Measurements from ENCODE around the gene CHCHD3. TPM values are rescaled to one million over a fixed set of nuclear protein-coding genes. Genes with fewer than 3 reads are reported as not detected.

CHCHD3 gene
- total RNA-seq, 1 donor from 2014 or later = 61.5 TPM

- no peaks in the 10 kb centered on the region for H3K27me3 Mint-ChIP-seq (ENCODE audit: unreplicated experiment)
- TF ChIP-seq, protein P1, sequence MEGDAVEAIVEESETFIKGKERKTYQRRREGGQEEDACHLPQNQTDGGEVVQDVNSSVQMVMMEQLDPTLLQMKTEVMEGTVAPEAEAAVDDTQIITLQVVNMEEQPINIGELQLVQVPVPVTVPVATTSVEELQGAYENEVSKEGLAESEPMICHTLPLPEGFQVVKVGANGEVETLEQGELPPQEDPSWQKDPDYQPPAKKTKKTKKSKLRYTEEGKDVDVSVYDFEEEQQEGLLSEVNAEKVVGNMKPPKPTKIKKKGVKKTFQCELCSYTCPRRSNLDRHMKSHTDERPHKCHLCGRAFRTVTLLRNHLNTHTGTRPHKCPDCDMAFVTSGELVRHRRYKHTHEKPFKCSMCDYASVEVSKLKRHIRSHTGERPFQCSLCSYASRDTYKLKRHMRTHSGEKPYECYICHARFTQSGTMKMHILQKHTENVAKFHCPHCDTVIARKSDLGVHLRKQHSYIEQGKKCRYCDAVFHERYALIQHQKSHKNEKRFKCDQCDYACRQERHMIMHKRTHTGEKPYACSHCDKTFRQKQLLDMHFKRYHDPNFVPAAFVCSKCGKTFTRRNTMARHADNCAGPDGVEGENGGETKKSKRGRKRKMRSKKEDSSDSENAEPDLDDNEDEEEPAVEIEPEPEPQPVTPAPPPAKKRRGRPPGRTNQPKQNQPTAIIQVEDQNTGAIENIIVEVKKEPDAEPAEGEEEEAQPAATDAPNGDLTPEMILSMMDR (IDR thresholded peaks at IDR 0.05; ENCODE audit: partially characterized antibody, unreplicated experiment) = no peak
- DNase-seq = no peak
These were observed 255.7 kb downstream of the CHCHD3 start for GRCh38 chr7:132825932-132826835.

DNA sequence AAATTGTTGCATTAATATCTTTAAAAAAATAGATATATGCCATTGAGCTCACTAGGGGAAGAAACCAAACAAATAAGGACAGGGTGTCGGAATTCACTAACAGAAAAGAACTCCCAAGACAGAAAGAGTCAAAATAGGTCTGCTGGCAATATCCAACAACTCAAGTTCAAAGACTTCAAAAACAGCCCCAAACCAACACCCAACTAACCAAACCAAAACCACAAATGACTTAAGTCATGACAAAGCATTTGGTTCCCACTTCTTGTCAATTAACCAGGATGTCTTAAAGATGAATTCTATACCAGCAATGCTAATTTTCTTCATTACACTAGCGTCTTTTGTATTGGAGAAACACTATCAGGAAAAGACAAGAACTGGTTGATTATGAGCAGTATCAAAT is 256.7 kb downstream of the CHCHD3 start:
- Mint-ChIP-seq H3K9me3 (ENCODE audit: unreplicated experiment) (no peaks in the 10 kb centered on the region), H3K27me3 (ENCODE audit: unreplicated experiment) (no peaks in the 10 kb centered on the region), H3K27ac (ENCODE audit: unreplicated experiment) (no peak overlapping the region), H3K36me3 (ENCODE audit: unreplicated experiment) (no peaks in the 10 kb centered on the region), H3K4me3 (ENCODE audit: unreplicated experiment) (no peak overlapping the region), H3K4me1 (ENCODE audit: low read depth, unreplicated experiment) (no peaks in the 10 kb centered on the region)
- TF ChIP-seq, protein P1 (IDR thresholded peaks at IDR 0.05; ENCODE audit: partially characterized antibody, unreplicated experiment) = no peak
- DNase-seq = no peak

More at GRCh38 chr7:132825932-132826835, 255.7 kb downstream of the CHCHD3 start:
- no peaks in the 10 kb centered on the region for H3K36me3 Mint-ChIP-seq (ENCODE audit: unreplicated experiment)
- no peak overlapping the region for H3K4me3 Mint-ChIP-seq (ENCODE audit: unreplicated experiment)
- no peak overlapping the region for H3K27ac Mint-ChIP-seq (ENCODE audit: unreplicated experiment)
- no peaks in the 10 kb centered on the region for H3K4me1 Mint-ChIP-seq (ENCODE audit: low read depth, unreplicated experiment)
- H3K9me3 Mint-ChIP-seq (ENCODE audit: unreplicated experiment) = no peaks in the 10 kb centered on the region

DNA sequence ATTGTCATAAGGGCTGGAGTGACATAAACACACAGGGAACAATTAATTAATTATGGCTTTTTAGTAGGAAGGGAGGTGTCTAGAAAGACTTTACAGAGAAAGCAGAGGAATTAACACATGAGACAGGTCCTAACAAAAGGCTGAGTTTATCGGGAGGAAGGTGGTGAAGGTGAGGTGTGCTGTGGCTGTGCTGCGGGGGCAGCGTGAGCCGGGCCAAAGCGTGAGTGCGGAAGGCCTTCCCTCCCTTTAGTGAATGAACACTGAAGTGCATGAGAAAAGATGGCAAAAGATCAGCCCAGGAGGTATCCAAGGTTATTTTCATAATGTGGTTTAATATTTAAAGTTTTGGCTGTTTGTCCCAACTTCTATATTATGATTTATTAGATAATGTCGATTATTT is 262.2 kb downstream of the CHCHD3 start:
- TF ChIP-seq, protein P1 (IDR thresholded peaks at IDR 0.05; ENCODE audit: partially characterized antibody, unreplicated experiment) = no peak
- no peaks in the 10 kb centered on the region for H3K27me3 Mint-ChIP-seq (ENCODE audit: unreplicated experiment)
- no peaks in the 10 kb centered on the region for H3K9me3 Mint-ChIP-seq (ENCODE audit: unreplicated experiment)
- DNase-seq = no peak
- no peaks in the 10 kb centered on the region for H3K36me3 Mint-ChIP-seq (ENCODE audit: unreplicated experiment)
- no peak overlapping the region for H3K4me3 Mint-ChIP-seq (ENCODE audit: unreplicated experiment)
- H3K4me1 Mint-ChIP-seq (ENCODE audit: low read depth, unreplicated experiment) = no peaks in the 10 kb centered on the region
- H3K27ac Mint-ChIP-seq (ENCODE audit: unreplicated experiment) = no peak overlapping the region

GRCh38 chr7:132817949-132818348 is 263.9 kb downstream of the CHCHD3 start:
- no peaks in the 10 kb centered on the region for H3K36me3 Mint-ChIP-seq (ENCODE audit: unreplicated experiment)
- H3K9me3 Mint-ChIP-seq (ENCODE audit: unreplicated experiment) = no peaks in the 10 kb centered on the region
- no peak overlapping the region for H3K27ac Mint-ChIP-seq (ENCODE audit: unreplicated experiment)
- no peak for DNase-seq
- H3K4me3 Mint-ChIP-seq (ENCODE audit: unreplicated experiment) = no peak overlapping the region
- no peaks in the 10 kb centered on the region for H3K27me3 Mint-ChIP-seq (ENCODE audit: unreplicated experiment)
- TF ChIP-seq, protein P1 (IDR thresholded peaks at IDR 0.05; ENCODE audit: partially characterized antibody, unreplicated experiment) = no peak
- H3K4me1 Mint-ChIP-seq (ENCODE audit: low read depth, unreplicated experiment) = no peaks in the 10 kb centered on the region

DNA sequence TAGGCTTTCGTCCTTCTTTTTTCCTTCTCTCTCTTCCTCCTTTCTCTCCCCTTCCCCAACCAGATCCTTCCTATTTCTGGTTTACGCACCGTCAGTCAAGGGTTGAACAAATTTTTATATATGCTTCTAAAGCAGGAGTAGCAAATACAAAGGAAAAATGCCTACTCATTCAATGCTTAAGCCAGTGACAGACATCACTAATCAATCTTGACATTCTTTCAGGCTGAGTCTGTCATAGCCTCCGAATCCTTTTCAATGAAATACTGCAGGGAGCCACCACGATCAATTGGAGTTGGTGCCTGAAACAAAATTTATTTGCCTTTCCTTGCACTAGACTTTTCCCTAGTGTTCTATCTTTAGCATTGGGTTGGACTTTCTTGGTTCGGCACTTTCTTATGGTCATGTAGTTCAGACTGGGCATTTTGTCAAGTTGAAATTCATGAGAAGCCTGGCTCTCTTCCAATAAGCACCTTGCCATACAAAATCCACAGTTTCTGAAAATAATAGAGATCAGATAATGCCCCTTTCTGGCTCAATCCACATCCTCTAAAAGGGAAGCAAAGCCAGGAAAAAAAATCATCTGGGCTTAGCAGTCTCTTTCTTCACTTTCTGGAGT is 266.1 kb downstream of the CHCHD3 start:
- Mint-ChIP-seq H3K27me3 (ENCODE audit: unreplicated experiment) (peaks cover 1% of the 10 kb centered on the region), H3K9me3 (ENCODE audit: unreplicated experiment) (peaks cover 2% of the 10 kb centered on the region), H3K36me3 (ENCODE audit: unreplicated experiment) (no peaks in the 10 kb centered on the region), H3K27ac (ENCODE audit: unreplicated experiment) (no peak overlapping the region), H3K4me1 (ENCODE audit: low read depth, unreplicated experiment) (peaks cover 3% of the 10 kb centered on the region), H3K4me3 (ENCODE audit: unreplicated experiment) (no peak overlapping the region)
- TF ChIP-seq, protein P1 (IDR thresholded peaks at IDR 0.05; ENCODE audit: partially characterized antibody, unreplicated experiment) = no peak
- no peak for DNase-seq
